ENCODE data around the gene NIPSNAP3A. TPM values are rescaled to one million over a fixed set of nuclear protein-coding genes. Genes with fewer than 3 reads are reported as not detected.
A peak's percentile ranks its signal among the peaks of the same experiment; 100 is the strongest.

NIPSNAP3A gene
- total RNA-seq, 6 donors from 2014 or later: 7.8 to 31.5 (median 25.5) TPM

DNA sequence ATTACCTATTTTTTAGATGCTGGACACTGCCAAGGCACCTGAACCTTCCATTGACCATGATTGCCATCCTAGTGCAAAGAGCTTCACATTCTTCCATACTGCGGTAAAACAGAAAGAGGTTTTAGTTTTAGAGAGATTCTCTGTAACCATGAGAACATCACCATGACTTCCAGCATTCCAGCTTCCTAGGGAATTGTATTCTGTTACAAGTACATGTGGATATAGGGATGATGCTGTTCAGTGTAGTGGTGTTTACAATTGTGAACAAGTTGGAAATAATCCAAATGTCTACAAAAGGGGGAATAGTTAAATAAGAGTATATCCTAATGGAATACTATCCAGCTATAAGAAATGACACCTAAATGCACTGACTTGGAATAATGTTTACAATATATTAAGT, 38.8 kb downstream of the NIPSNAP3A start:
- Histone ChIP-seq H3K36me3 (peaks cover 33 to 84% (median 46%) of the 10 kb centered on the region in 4 donors), H3K4me3 (no peak overlapping the region), H3K9me3 (no peaks in the 10 kb centered on the region), H3K27me3 (peaks cover 0 to 3% (median 0%) of the 10 kb centered on the region in 4 donors), H3K27ac (no peak overlapping the region), H3K4me1 (peaks cover 0 to 5% (median under 1%) of the 10 kb centered on the region in 4 donors)
- ATAC-seq (ENCODE audit: low FRiP score in 2 of 2) (no peak), DNase-seq (no peak)
- 90 to 100% methylated on average over 1 of the region's 1 CpG for WGBS, 2 donors
- TF ChIP-seq, protein P1, sequence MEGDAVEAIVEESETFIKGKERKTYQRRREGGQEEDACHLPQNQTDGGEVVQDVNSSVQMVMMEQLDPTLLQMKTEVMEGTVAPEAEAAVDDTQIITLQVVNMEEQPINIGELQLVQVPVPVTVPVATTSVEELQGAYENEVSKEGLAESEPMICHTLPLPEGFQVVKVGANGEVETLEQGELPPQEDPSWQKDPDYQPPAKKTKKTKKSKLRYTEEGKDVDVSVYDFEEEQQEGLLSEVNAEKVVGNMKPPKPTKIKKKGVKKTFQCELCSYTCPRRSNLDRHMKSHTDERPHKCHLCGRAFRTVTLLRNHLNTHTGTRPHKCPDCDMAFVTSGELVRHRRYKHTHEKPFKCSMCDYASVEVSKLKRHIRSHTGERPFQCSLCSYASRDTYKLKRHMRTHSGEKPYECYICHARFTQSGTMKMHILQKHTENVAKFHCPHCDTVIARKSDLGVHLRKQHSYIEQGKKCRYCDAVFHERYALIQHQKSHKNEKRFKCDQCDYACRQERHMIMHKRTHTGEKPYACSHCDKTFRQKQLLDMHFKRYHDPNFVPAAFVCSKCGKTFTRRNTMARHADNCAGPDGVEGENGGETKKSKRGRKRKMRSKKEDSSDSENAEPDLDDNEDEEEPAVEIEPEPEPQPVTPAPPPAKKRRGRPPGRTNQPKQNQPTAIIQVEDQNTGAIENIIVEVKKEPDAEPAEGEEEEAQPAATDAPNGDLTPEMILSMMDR (IDR thresholded peaks at IDR 0.05): no peak
- no peak for TF ChIP-seq POLR2A (IDR thresholded peaks at IDR 0.05)
- no peak for TF ChIP-seq EP300 (IDR thresholded peaks at IDR 0.05)
- TF ChIP-seq POLR2AphosphoS5 (IDR thresholded peaks at IDR 0.05): no peak

DNA sequence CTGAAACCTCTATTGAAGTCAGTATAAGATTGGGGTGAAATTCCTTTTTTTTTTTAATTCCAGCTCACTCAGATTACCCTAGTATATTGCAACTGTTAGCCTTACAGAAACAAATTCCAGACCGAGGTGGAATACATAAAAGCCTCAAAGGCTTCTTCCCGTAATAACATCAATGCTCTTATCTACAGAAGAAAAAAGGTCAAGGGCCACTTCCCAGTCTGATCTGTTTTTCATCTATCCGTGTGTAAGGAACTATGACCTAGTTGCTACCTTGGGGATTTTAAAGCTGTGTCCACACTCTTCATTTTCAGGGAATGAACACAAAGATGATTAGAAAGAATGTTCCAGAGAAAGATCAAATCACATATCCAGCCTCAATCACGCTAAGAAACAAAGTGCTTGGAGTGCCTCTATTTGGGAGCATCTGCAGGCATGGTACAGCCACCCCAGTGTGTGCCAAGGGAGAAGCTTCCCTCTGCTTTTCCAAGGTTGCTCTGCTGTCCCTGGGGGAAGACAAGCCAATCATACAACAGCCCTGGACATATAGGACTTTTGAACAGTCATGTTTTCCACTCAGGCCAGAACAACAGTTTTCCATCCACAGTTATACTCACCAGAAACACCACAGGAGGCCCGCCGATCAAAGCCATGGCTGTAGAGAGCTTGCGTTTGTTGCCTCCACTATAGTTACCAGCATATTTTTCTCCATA, 40.0 kb downstream of the NIPSNAP3A start:
- peaks cover 38 to 94% (median 54%) of the 10 kb centered on the region in 4 donors for H3K36me3 ChIP-seq
- no peak for TF ChIP-seq EP300 (IDR thresholded peaks at IDR 0.05)
- TF ChIP-seq POLR2AphosphoS5 (IDR thresholded peaks at IDR 0.05): no peak
- TF ChIP-seq POLR2A (IDR thresholded peaks at IDR 0.05): no peak
- TF ChIP-seq, protein P1 (IDR thresholded peaks at IDR 0.05): no peak
- no peak overlapping the region for H3K27ac ChIP-seq
- peaks cover 0 to 5% (median 0%) of the 10 kb centered on the region in 4 donors for H3K4me1 ChIP-seq
- no peaks in the 10 kb centered on the region for H3K9me3 ChIP-seq
- ATAC-seq (ENCODE audit: low FRiP score in 2 of 2) (no peak), DNase-seq (no peak)
- peaks cover 0 to 3% (median 0%) of the 10 kb centered on the region in 4 donors for H3K27me3 ChIP-seq
- 74% methylated on average over 7 of the region's 7 CpGs for WGBS, 2 donors
- H3K4me3 ChIP-seq: no peak overlapping the region

DNA sequence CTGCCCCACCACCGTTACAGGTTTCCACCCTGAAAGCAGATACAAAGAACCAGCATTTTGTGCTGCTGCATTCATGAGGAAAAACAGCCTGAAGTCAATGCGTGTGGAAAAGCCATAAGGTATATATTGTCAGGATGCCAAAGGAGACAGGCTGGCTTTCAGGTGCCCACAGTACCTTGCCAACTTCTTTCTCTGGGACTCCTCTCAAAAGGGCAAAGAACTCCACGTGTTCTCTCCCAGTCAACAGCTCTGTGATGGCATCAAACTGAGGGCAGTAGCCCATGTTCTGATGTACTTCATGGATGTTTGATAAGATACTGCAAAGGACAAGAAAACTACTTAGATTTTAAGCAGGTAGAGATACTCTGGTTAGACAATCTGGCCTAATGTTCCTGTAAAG, 40.8 kb downstream of the NIPSNAP3A start:
- Histone ChIP-seq H3K4me1 (peaks cover 0 to 5% (median 0%) of the 10 kb centered on the region in 4 donors), H3K27me3 (peaks cover 0 to 3% (median 0%) of the 10 kb centered on the region in 4 donors), H3K27ac (no peak overlapping the region), H3K9me3 (no peaks in the 10 kb centered on the region), H3K36me3 (peaks cover 45 to 95% (median 61%) of the 10 kb centered on the region in 4 donors), H3K4me3 (no peak overlapping the region)
- DNase-seq (no peak), ATAC-seq (ENCODE audit: low FRiP score in 2 of 2) (no peak)
- WGBS, 2 donors: 92 to 98% methylated on average over 3 of the region's 3 CpGs
- no peak for TF ChIP-seq POLR2AphosphoS5 (IDR thresholded peaks at IDR 0.05)

DNA sequence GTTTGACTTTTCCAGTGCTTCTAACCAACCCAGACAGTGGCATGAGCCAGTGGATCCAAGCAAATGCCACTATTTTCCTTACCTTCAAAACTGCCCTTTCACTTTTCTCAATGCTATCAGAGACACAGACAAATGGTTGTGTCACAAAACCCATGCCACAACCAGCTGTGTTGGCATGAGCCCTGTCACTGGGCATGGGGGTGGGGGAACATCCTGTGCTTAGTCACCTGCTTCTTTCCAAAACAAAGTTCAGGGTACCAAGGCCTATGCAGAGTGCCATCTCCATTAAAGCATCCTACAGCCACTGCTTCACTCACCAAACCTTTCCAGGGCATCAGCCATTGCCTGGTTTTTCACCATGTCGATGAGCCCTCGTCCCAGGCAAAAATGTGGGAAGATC, 46.6 kb downstream of the NIPSNAP3A start:
- Histone ChIP-seq H3K27ac (no peak overlapping the region), H3K4me3 (no peak overlapping the region), H3K9me3 (no peaks in the 10 kb centered on the region), H3K4me1 (peaks cover 5 to 15% (median 8%) of the 10 kb centered on the region in 4 donors), H3K27me3 (no peaks in the 10 kb centered on the region), H3K36me3 (peaks cover 38 to 98% (median 72%) of the 10 kb centered on the region in 4 donors)
- DNase-seq (no peak), ATAC-seq (ENCODE audit: low FRiP score in 2 of 2) (no peak)
- TF ChIP-seq POLR2A (IDR thresholded peaks at IDR 0.05) (no peak), POLR2AphosphoS5 (IDR thresholded peaks at IDR 0.05) (no peak), EP300 (IDR thresholded peaks at IDR 0.05) (no peak)
- TF ChIP-seq, protein P1 (IDR thresholded peaks at IDR 0.05): no peak
- 93 to 100% methylated on average over 2 of the region's 2 CpGs for WGBS, 2 donors

DNA sequence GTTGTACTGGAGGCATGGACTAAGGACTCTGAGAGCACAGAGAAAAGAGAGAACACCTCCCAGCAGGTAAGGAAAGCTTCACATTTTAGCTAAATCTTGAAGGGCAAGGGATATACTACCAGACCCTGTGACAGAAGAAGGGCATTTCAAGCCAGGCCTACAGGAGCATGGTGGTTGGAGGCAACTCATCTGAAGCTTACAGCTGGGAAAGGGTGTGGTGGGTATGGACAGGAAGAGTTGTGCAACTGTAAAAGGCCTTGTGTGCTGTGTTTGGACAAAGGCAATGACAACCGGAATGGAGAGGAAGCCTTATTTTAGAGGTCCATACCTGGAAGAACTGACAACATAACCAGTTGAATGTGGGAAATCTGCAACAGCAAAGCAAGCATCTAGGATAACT, 47.6 kb downstream of the NIPSNAP3A start:
- DNase-seq: no peak
- no peaks in the 10 kb centered on the region for H3K27me3 ChIP-seq
- 22 to 41% methylated on average over 1 of the region's 1 CpG for WGBS, 2 donors
- TF ChIP-seq POLR2AphosphoS5 (IDR thresholded peaks at IDR 0.05) (peak; percentile 12 to 25), EP300 (IDR thresholded peaks at IDR 0.05) (no peak)
- no peaks in the 10 kb centered on the region for H3K9me3 ChIP-seq
- H3K27ac ChIP-seq: peak overlapping the region in 3 of 4 donors; percentile 11 to 59 (median 49)
- H3K4me3 ChIP-seq: no peak overlapping the region
- peaks cover 28 to 97% (median 71%) of the 10 kb centered on the region in 4 donors for H3K36me3 ChIP-seq
- H3K4me1 ChIP-seq: peaks cover 5 to 15% (median 8%) of the 10 kb centered on the region in 4 donors
- ATAC-seq (ENCODE audit: low FRiP score in 2 of 2): peak in 1 of 2 donors; percentile 77
